Measurements from ENCODE around the gene ASB2.

ASB2 gene

DNA sequence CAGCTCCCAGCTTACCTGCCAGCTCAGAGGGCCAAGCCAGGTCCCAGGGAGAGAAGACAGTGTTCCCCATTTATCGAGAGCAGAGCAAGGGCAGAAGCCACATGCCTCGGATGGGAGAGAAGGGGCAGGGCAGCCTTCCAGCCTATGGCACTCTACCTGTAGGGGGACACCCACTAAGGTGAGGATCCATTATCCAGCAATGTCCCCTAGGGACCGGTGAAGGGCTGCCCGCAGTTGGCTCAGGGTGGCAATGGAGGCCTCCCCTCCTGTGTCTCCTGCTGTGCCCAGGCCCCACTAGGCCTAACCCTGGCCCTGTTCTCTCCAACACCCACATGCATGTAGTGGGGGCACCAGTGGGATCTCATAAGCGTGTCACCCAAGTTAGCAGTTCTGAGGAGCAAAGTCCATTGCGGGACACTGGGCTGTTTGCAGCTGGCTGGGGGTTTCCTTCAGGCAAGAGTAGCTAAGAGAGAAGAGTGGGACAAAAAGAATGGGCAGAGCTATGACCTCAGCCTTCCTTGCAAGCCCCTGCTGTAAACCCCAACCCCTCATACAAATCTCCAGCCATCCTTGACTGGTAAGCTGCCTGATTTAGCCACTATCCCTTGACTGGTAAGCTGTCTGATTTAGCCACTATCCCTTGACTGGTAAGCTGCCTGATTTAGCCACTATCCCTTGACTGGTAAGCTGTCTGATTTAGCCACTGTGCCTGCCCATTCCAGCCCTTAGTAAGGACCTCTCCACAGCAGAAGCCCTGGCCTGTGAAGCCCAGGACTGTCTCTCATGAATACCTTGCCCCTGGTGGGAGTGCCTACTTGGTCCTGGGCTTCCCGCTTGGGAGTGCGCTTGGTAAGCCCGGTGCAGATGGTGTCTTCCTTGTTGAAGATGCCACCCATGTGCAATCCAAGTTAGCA lies 5.2 kb upstream of the ASB2 start:
- H2AFZ ChIP-seq (ENCODE audit: low read depth, low read length), result no peak overlapping the region
- no peaks in the 10 kb centered on the region for H3K27me3 ChIP-seq (ENCODE audit: insufficient read depth, low read length)
- no peak overlapping the region for H3K4me3 ChIP-seq (ENCODE audit: low read length)
- H3K36me3 ChIP-seq (ENCODE audit: insufficient read depth, low read length), result no peaks in the 10 kb centered on the region
- peaks cover 3% of the 10 kb centered on the region for H3K4me1 ChIP-seq (ENCODE audit: insufficient read depth, low read length)
- H3K9me3 ChIP-seq (ENCODE audit: low read length), result no peaks in the 10 kb centered on the region

DNA sequence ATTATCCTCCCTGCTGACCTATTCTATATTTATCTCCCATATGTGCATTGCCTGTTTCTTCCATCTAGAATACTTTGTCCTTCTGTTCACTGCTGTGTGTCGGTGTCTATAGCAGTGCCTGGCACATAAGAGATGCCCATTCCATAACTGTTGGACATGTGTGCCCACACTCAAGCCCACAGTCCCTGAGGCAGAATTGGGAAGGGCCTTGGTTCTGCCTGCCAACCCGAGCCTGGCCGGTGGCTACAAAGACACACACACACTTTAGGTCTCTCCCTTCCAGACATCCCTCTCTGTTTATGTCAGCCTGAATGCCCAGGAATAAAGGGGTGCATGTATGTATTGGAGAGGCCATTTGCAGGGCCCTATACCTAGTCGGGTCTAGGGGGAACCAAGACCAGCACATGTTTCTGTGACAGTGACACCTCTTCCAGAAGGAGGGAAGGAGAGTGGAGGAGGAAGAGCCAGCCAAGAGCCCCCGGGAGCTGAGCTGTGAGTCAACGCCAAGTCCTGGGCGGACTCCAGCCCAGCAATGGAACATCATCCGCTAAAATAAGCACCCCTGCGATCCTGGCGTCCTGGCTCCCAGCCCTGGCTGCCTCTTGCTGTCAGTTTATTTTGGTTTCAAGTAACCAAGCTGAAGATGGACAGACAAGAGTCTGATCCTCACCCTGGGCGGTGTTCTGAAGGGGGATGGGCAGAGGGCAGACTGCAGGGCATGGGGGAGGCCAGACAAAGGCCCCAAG lies 4.3 kb upstream of the ASB2 start:
- H3K36me3 ChIP-seq (ENCODE audit: insufficient read depth, low read length), result no peaks in the 10 kb centered on the region
- no peak overlapping the region for H2AFZ ChIP-seq (ENCODE audit: low read depth, low read length)
- H3K4me3 ChIP-seq (ENCODE audit: low read length), result no peak overlapping the region
- no peaks in the 10 kb centered on the region for H3K27me3 ChIP-seq (ENCODE audit: insufficient read depth, low read length)
- no peaks in the 10 kb centered on the region for H3K9me3 ChIP-seq (ENCODE audit: low read length)
- peaks cover 3% of the 10 kb centered on the region for H3K4me1 ChIP-seq (ENCODE audit: insufficient read depth, low read length)

DNA sequence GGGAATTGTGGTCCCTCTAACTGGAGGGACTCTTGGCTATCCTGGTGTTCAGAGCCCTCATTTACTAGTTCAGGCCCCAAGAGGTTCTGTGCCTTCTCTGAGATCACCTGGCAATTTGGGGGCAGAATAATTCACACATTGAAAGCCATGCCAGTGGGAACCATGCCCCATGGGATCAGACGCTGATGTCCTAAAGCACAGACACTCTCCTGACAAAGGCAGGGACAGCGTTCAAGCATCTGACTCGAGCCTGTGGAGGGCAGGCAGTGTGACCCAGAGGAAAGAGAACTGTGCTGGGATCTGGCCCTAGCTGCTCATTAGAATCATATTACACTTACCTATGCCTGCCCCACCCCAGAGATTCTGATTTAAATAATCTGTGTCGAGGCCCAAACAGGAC lies 2.4 kb upstream of the ASB2 start:
- Histone ChIP-seq H3K9me3 (ENCODE audit: low read length) (no peaks in the 10 kb centered on the region), H3K4me3 (ENCODE audit: low read length) (no peak overlapping the region), H3K36me3 (ENCODE audit: insufficient read depth, low read length) (no peaks in the 10 kb centered on the region), H3K27me3 (ENCODE audit: insufficient read depth, low read length) (no peaks in the 10 kb centered on the region), H2AFZ (ENCODE audit: low read depth, low read length) (no peak overlapping the region), H3K4me1 (ENCODE audit: insufficient read depth, low read length) (no peaks in the 10 kb centered on the region)

DNA sequence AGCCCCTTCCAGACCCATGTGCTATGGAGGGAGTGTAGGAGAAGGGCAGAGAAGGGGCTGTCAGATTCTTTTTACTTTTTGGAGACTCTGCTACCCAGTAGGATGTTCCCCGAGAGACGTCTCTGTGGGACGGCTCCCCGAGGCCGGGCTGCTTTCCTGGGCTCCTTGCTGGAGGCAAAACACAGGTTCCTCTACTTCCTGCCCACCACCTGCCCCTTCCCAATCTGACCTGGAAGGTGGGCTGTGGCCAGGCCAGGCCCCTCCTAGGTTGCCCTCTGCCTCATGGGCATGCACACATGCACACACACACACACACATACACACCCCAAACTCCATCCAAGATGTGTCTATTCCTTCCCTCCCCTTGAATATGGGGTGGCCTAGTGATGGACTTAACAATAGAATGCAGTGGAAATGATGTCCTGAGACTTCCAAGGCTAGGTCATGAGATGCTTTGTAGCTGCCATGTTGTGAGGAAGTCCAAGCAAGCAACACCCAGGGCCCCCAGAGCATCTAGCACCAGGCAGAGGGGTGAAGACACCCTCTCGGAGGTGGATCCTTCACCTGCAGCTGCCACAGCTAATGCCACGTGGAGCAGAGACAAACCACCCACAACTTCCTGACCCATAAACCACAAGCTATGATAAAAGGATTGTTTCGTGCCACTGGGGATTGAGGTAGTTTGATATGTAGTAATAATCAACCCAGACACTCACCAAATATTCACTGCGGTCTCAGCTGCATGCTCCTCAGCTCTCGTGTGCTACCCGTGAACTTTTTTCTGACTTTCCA lies 1.6 kb upstream of the ASB2 start:
- Histone ChIP-seq H3K27me3 (ENCODE audit: insufficient read depth, low read length) (no peaks in the 10 kb centered on the region), H3K36me3 (ENCODE audit: insufficient read depth, low read length) (no peaks in the 10 kb centered on the region), H3K9me3 (ENCODE audit: low read length) (no peaks in the 10 kb centered on the region), H3K4me3 (ENCODE audit: low read length) (no peak overlapping the region), H2AFZ (ENCODE audit: low read depth, low read length) (no peak overlapping the region), H3K4me1 (ENCODE audit: insufficient read depth, low read length) (no peaks in the 10 kb centered on the region)

DNA sequence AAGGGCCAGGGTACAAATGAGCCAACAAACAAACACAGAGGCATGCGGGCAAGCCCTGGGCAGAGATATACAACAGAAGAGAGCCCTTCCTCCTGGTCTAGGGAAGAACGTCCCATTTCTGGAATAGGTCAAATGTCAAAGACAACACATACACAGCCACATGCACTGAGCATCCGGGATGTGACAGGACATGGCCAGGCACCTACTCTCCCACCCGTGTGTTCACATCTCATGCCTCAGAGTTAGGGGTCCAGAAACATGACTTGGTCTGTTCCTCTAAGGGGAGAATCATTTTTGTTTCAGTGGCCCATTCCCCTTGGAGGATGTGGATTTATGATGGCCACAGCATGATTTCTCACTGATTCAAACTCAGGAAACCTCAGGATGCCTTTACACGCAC lies 801 bp upstream of the ASB2 start:
- H3K4me3 ChIP-seq (ENCODE audit: low read length), result no peak overlapping the region
- no peaks in the 10 kb centered on the region for H3K4me1 ChIP-seq (ENCODE audit: insufficient read depth, low read length)
- no peaks in the 10 kb centered on the region for H3K9me3 ChIP-seq (ENCODE audit: low read length)
- no peaks in the 10 kb centered on the region for H3K27me3 ChIP-seq (ENCODE audit: insufficient read depth, low read length)
- no peak overlapping the region for H2AFZ ChIP-seq (ENCODE audit: low read depth, low read length)
- no peaks in the 10 kb centered on the region for H3K36me3 ChIP-seq (ENCODE audit: insufficient read depth, low read length)

DNA sequence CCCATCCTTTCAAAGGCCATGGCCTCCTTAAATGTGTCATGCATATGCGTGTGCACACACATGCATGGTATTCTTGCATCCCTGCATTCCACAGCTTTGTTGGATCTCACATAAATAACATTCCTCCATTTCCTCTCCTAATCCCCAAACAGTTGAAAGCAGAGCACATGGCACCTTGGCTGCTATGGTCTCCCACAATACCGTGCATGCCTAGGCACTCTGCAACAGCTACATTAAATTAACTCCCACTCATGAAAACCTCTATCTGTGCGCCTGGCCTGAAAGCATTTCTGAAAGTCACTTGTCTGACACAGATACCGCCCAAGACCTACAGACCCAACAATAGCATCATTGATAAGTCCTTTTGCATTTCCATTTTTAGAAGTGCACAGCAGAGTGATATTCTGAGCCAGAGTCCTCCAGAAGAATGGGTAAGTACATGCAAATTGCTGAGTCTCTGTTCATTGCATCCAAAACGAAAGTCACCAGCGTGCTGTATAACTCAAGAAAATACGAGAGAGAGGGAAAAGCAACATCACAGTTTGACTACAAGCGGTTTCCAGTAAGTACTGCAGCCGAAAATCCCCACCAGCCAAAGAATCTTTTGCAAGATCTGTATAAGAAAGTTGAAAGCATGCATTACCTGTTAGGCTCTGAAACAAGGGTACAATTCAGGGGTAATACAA lies 436 bp downstream of the ASB2 start:
- H3K9me3 ChIP-seq (ENCODE audit: low read length), result no peaks in the 10 kb centered on the region
- no peak overlapping the region for H2AFZ ChIP-seq (ENCODE audit: low read depth, low read length)
- H3K36me3 ChIP-seq (ENCODE audit: insufficient read depth, low read length), result no peaks in the 10 kb centered on the region
- H3K4me1 ChIP-seq (ENCODE audit: insufficient read depth, low read length), result no peaks in the 10 kb centered on the region
- H3K4me3 ChIP-seq (ENCODE audit: low read length), result no peak overlapping the region
- no peaks in the 10 kb centered on the region for H3K27me3 ChIP-seq (ENCODE audit: insufficient read depth, low read length)

DNA sequence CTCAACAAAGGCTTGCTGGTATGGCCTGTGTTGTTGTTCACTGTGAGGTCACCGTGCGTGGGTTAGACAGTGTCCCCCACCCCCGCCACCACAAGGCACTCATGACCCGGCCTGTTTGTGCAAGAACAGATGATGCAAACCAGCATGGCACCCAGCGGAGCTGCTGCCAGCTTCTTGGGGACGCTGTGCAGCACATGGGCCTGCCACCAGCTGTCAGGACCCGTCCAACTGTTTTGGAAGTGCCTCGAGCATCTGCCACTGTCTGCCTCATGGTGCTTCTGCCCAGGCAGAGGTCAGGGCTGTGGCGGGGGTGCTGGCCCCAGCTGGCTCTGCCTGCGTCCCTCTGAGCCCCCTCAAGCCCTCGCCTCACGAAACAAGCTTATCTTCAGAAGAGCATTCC lies 1.5 kb downstream of the ASB2 start:
- Histone ChIP-seq H3K9me3 (ENCODE audit: low read length) (no peaks in the 10 kb centered on the region), H2AFZ (ENCODE audit: low read depth, low read length) (no peak overlapping the region), H3K27me3 (ENCODE audit: insufficient read depth, low read length) (no peaks in the 10 kb centered on the region), H3K4me3 (ENCODE audit: low read length) (no peak overlapping the region), H3K4me1 (ENCODE audit: insufficient read depth, low read length) (no peaks in the 10 kb centered on the region), H3K36me3 (ENCODE audit: insufficient read depth, low read length) (no peaks in the 10 kb centered on the region)

DNA sequence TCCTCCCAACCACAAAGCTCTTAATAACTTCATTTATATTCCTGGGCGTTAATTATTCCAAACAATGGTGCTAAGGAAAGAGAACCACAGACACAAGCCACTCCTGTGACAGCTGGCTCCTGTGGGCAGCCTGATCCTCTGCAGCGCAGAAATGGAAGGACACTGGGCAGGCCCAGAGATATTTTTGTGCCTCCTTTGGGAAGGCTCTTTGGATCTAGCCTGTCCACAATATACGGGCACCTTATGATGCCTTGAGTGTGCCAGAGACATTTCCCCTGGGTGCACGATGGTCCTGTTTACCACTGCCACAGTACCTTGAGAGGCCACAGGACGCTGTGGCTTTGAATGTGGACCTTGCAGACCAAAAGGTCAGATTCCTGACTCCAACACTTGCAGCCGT lies 2.1 kb downstream of the ASB2 start:
- Histone ChIP-seq H2AFZ (ENCODE audit: low read depth, low read length) (no peak overlapping the region), H3K27me3 (ENCODE audit: insufficient read depth, low read length) (no peaks in the 10 kb centered on the region), H3K36me3 (ENCODE audit: insufficient read depth, low read length) (no peaks in the 10 kb centered on the region), H3K9me3 (ENCODE audit: low read length) (no peaks in the 10 kb centered on the region), H3K4me1 (ENCODE audit: insufficient read depth, low read length) (no peaks in the 10 kb centered on the region), H3K4me3 (ENCODE audit: low read length) (no peak overlapping the region)

DNA sequence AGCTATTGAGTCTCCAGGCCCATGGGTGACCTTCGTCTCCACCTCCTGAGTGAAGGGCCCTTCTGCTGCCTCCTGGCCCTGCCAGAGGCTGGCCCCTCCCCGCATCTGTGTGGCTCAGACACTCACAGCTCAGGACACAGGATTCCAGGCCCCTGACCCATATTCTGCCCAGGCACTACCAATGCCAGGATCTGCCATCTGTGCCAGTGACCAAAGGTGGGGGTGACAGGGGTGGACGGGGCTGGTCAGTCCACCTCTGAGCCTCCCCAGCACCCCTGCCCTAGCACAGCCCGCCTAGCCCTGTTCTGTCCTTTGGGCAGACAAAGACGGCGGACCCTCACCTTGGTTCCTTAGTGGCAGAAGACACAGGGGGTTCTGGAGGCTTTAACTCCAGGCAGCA lies 2.8 kb downstream of the ASB2 start:
- Histone ChIP-seq H3K4me1 (ENCODE audit: insufficient read depth, low read length) (no peaks in the 10 kb centered on the region), H3K27me3 (ENCODE audit: insufficient read depth, low read length) (peaks cover 2% of the 10 kb centered on the region), H3K9me3 (ENCODE audit: low read length) (no peaks in the 10 kb centered on the region), H3K36me3 (ENCODE audit: insufficient read depth, low read length) (no peaks in the 10 kb centered on the region), H2AFZ (ENCODE audit: low read depth, low read length) (no peak overlapping the region), H3K4me3 (ENCODE audit: low read length) (no peak overlapping the region)

DNA sequence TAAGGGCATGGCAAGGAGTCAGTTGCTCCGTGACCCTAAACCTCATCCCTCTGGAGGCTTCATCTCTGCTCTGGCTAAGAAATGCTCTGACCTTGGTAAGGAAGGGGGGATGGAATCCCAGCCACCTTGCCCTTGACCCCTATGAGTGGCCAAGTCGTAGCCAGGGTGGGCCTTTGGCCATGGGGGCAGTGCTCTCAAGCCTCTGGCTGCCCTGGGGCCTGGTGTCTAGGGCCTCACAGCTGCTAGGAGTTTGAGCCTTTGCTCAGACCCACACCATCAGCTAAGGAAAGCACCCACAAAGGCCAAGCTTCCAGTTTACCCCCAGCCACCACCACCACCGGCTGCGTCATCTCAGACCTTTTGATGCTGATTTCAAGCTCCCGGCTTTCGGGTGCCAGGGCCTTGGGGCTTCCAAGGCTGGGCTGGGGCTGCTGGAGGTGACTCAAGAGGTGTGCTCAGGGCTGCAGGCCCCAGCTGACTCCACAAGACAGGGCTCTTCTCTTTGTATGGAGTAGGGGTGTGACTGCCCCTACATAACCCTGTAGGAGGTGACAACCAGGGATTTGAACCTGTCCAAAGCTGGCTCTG lies 3.7 kb downstream of the ASB2 start:
- Histone ChIP-seq H2AFZ (ENCODE audit: low read depth, low read length) (no peak overlapping the region), H3K36me3 (ENCODE audit: insufficient read depth, low read length) (no peaks in the 10 kb centered on the region), H3K9me3 (ENCODE audit: low read length) (no peaks in the 10 kb centered on the region), H3K4me1 (ENCODE audit: insufficient read depth, low read length) (no peaks in the 10 kb centered on the region), H3K27me3 (ENCODE audit: insufficient read depth, low read length) (peaks cover 5% of the 10 kb centered on the region), H3K4me3 (ENCODE audit: low read length) (no peak overlapping the region)

DNA sequence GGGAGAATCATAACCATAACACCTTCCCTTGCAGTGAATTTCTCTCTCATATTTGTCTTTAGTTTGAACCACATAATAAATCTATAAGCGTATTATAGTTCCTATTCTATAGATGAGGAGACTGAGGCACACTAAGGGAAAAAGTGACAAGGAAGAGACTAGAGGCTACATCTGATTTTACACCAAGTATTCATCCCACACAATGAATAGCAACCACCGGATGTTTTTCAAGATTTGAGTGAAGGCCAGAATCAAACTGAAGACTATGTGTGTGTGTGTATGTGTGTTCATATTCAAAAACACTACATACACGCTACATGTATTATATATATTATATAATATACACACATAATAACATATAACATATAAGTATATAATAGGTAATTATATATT lies 4.7 kb downstream of the ASB2 start:
- Histone ChIP-seq H2AFZ (ENCODE audit: low read depth, low read length) (no peak overlapping the region), H3K27me3 (ENCODE audit: insufficient read depth, low read length) (peaks cover 5% of the 10 kb centered on the region), H3K4me1 (ENCODE audit: insufficient read depth, low read length) (no peaks in the 10 kb centered on the region), H3K9me3 (ENCODE audit: low read length) (no peaks in the 10 kb centered on the region), H3K36me3 (ENCODE audit: insufficient read depth, low read length) (no peaks in the 10 kb centered on the region), H3K4me3 (ENCODE audit: low read length) (no peak overlapping the region)

DNA sequence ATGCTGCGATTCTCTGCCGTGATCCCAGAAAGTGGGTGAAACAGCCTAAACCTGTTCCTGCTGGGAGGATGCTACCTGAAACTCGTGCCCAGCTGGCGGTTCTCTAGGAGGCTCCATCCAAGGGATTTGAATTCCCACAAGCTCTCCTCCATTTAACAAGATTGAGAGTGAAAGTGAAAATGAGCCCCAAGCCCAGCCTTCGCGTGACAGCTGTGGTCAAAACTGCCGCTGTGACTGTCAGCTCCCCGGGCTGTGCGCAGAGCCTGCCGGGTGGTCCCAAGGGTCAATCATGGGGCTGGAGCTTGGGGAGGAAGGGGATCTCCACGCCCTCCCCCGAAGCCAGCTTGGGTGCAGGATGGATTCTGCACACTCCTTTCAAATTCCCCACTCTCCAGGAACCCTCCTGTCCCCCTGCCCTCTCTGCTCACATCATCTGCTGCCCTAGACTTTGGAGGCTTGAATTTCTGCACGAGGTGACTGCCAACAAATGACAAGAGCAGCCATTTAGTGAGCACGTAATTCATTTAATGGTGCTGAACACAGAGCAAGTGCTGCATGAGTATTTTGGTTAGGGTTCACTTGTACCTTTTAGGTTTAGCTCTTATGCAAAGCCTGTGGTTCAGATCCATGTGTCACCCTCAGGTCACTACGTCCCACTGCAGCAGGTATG lies 5.3 kb downstream of the ASB2 start:
- Histone ChIP-seq H3K27me3 (ENCODE audit: insufficient read depth, low read length) (peaks cover 5% of the 10 kb centered on the region), H3K4me3 (ENCODE audit: low read length) (no peak overlapping the region)

More for the DNA sequence above, 5.3 kb downstream of the ASB2 start:
- H2AFZ ChIP-seq (ENCODE audit: low read depth, low read length), result no peak overlapping the region
- no peaks in the 10 kb centered on the region for H3K9me3 ChIP-seq (ENCODE audit: low read length)
- no peaks in the 10 kb centered on the region for H3K4me1 ChIP-seq (ENCODE audit: insufficient read depth, low read length)
- no peaks in the 10 kb centered on the region for H3K36me3 ChIP-seq (ENCODE audit: insufficient read depth, low read length)
